B cell (primary cell): ENCODE measurements around the gene NGEF. TPM values are rescaled to one million over a fixed set of nuclear protein-coding genes. Genes with fewer than 3 reads are reported as not detected.

Experiments
- ATAC-seq: fragments of 200-7000 bp; cut with Tn5 transposase; one replicate; pipeline ENCODE4 v1.10.0; 2021; ENCODE audit warnings: low read depth, mild to moderate bottlenecking, moderate number of reproducible peaks, moderate library complexity
- CTCF ChIA-PET: fragments of 350-600 bp; sonication (Branson Sonifier 250); formaldehyde crosslinking; loops from one replicate; lab custom pipeline; 2021; ENCODE audit warnings: antibody characterized with exemption, inconsistent platforms; lab: Charles Lee
- POLR2A ChIA-PET: fragments of 350-600 bp; sonication (Branson Sonifier 250); formaldehyde crosslinking; loops from one replicate; lab custom pipeline; 2021; ENCODE audit warnings: antibody characterized with exemption; lab: Charles Lee
- DNase-seq: peaks from one replicate; pipeline ENCODE4 v3.0.0; 2013
- H2AFZ ChIP-seq: 2 replicates; pipeline ENCODE4 v1.6.1; 2012; ENCODE audit warnings: mild to moderate bottlenecking, low read depth, low read length; ENCODE audit not compliant: insufficient read depth, poor library complexity, severe bottlenecking
- H3K27ac ChIP-seq, 2 donors: 1 replicate in 1 of 2; 2 replicates in 1 of 2; pipeline ENCODE4 v1.5.1; 2012 to 2013; ENCODE audit warnings: low read length in 2 of 2, mild to moderate bottlenecking in 2 of 2, moderate library complexity in 1 of 2
- H3K27me3 ChIP-seq, 4 experiments: fragments of 200-600 bp in 1 of 4; sonication (generic) in 1 of 4; replicated peaks in 1 of 4; 1 replicate in 2 of 4; 2 replicates in 2 of 4; pipeline versions ENCODE4 v1.6.1 to v1.7.0; 2013 to 2016; ENCODE audit warnings: low read length in 3 of 4, mild to moderate bottlenecking in 2 of 4, mixed read lengths in 1 of 4, moderate library complexity in 1 of 4; ENCODE audit not compliant: insufficient read depth in 4 of 4, control insufficient read depth in 3 of 4; ENCODE audit errors: control extremely low read depth in 1 of 4
- H3K36me3 ChIP-seq, 2 experiments: replicated peaks in 1 of 2; 1 replicate in 1 of 2; 2 replicates in 1 of 2; pipeline versions ENCODE4 v1.6.1 to v1.7.1; 2013; ENCODE audit warnings: low read length in 1 of 2; ENCODE audit not compliant: insufficient read depth in 2 of 2, control insufficient read depth in 1 of 2; ENCODE audit errors: control extremely low read depth in 1 of 2, extremely low read depth in 1 of 2
- H3K4me1 ChIP-seq, 2 donors: fragments of 200-600 bp in 1 of 2; sonication (generic) in 1 of 2; 1 replicate in 1 of 2; 2 replicates in 1 of 2; pipeline versions ENCODE4 v1.5.1 to v1.6.1; 2013 to 2017; ENCODE audit warnings: low read length in 2 of 2; ENCODE audit not compliant: control insufficient read depth in 2 of 2, insufficient read depth in 2 of 2
- H3K4me2 ChIP-seq: replicated peaks from 2 replicates; pipeline ENCODE3; 2012; ENCODE audit warnings: mild to moderate bottlenecking, low read depth, low read length; ENCODE audit not compliant: poor library complexity, severe bottlenecking
- H3K4me3 ChIP-seq, 5 experiments: fragments of 200-600 bp in 1 of 5; sonication (generic) in 1 of 5; 1 replicate in 3 of 5; 2 replicates in 2 of 5; pipeline versions ENCODE4 v1.5.1 to v1.7.0; 2011 to 2016; ENCODE audit warnings: low read length in 4 of 5, mild to moderate bottlenecking in 4 of 5, low read depth in 2 of 5, control low read depth in 1 of 5, moderate library complexity in 1 of 5; ENCODE audit not compliant: insufficient read depth in 1 of 5; ENCODE audit errors: control extremely low read depth in 1 of 5, extremely low read depth in 1 of 5
- H3K79me2 ChIP-seq: fragments of 200-600 bp; sonication (generic); one replicate; pipeline ENCODE4 v1.6.0; 2016; ENCODE audit warnings: low read length; ENCODE audit not compliant: control insufficient read depth, insufficient read depth
- H3K9ac ChIP-seq: fragments of 200-600 bp; sonication (generic); 2 replicates; pipeline ENCODE4 v1.6.1; 2017; ENCODE audit warnings: mild to moderate bottlenecking, low read length, moderate library complexity
- H3K9me3 ChIP-seq, 3 donors: one replicate each; pipeline versions ENCODE4 v1.6.1 to v1.7.1; 2013; ENCODE audit warnings: low read length in 2 of 3; ENCODE audit not compliant: control insufficient read depth in 2 of 3, insufficient read depth in 1 of 3; ENCODE audit errors: control extremely low read depth in 1 of 3
- H4K20me1 ChIP-seq: 2 replicates; pipeline ENCODE4 v1.6.0; 2012; ENCODE audit warnings: mild to moderate bottlenecking, low read length; ENCODE audit not compliant: insufficient read depth, control insufficient read depth, poor library complexity, severe bottlenecking
- H3K27ac Mint-ChIP-seq: one replicate; pipeline ENCODE4 v1.8.0; 2021; ENCODE audit warnings: mixed read lengths
- H3K27me3 Mint-ChIP-seq: one replicate; pipeline ENCODE4 v1.8.0; 2021; ENCODE audit warnings: mixed read lengths
- H3K4me1 Mint-ChIP-seq: one replicate; pipeline ENCODE4 v1.8.0; 2021; ENCODE audit warnings: mixed read lengths
- H3K4me3 Mint-ChIP-seq: one replicate; pipeline ENCODE4 v1.8.0; 2021; ENCODE audit warnings: mixed read lengths
- H3K9me3 Mint-ChIP-seq: one replicate; pipeline ENCODE4 v1.8.0; 2022; ENCODE audit warnings: mixed read lengths; ENCODE audit not compliant: insufficient read depth
- EZH2 ChIP-seq: IDR thresholded peaks from 2 replicates; pipeline ENCODE4 v1.6.1; 2012; ENCODE audit warnings: borderline replicate concordance, low read depth, mild to moderate bottlenecking, moderate library complexity, low read length; ENCODE audit not compliant: insufficient read depth, poor library complexity, severe bottlenecking
- WGBS: methylation state at CpG from one replicate; pipeline ENCODE4 v1.1.5; 2013; ENCODE audit warnings: missing lambda C conversion rate; ENCODE audit not compliant: insufficient coverage; 5-methylcytosine and 5-hydroxymethylcytosine counted together
- intact Hi-C: fragments of 100-400 bp; cut with micrococcal nuclease; formaldehyde crosslinking; loops from one replicate; pipeline ENCODE4 v1.10.0; 2022
- polyA plus RNA-seq: library from polyadenylated mRNA; depleted of rRNA; stranded (reverse); fragments of >200 nt; gene quantifications from 2 replicates; pipeline ENCODE4 v1.2.3, GENCODE V29; 2012
- total RNA-seq, 2 donors: library from RNA; stranded (reverse); fragments of 120-200 nt in 1 of 2; gene quantifications; 1 replicate in 1 of 2; 2 replicates in 1 of 2; pipeline versions ENCODE4 v1.2.3 to v1.2.4, GENCODE V29; 2013 to 2022
- TF ChIP-seq, protein P1 (sequence below): fragments of 200-600 bp; IDR thresholded peaks from one replicate; pipeline ENCODE4 v1.8.0; 2022; ENCODE audit warnings: antibody characterized with exemption, mild to moderate bottlenecking

NGEF gene
- total and polyA plus RNA-seq, 2 donors (not counting 1 experiment from before 2014, with no cell fraction given) = not detected

DNA sequence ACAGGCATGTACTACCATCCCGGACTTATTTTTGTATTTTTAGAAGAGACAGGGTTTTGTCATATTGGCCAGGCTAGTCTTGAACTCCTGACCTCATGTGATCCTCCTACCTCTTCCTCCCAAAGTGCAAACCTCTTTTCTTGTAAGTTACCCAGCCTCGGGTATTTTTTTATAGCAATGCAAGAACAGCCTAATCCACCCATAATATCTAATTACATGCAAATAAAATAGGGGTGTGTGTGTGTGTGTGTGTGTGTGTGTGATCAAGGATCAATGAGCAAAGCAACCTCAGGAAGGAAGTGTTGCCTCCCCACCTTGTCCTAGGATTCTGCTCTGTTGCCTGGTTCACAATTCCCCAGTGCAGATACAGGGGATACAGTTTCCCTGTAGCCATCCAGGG is 45.6 kb downstream of the NGEF start:
- H3K36me3 ChIP-seq = no peaks in the 10 kb centered on the region
- no peak overlapping the region for H3K4me2 ChIP-seq
- peaks cover 0 to 8% (median 0%) of the 10 kb centered on the region in 4 experiments for H3K27me3 ChIP-seq
- H3K27me3 Mint-ChIP-seq = no peaks in the 10 kb centered on the region
- no peak for TF ChIP-seq EZH2
- TF ChIP-seq, protein P1, sequence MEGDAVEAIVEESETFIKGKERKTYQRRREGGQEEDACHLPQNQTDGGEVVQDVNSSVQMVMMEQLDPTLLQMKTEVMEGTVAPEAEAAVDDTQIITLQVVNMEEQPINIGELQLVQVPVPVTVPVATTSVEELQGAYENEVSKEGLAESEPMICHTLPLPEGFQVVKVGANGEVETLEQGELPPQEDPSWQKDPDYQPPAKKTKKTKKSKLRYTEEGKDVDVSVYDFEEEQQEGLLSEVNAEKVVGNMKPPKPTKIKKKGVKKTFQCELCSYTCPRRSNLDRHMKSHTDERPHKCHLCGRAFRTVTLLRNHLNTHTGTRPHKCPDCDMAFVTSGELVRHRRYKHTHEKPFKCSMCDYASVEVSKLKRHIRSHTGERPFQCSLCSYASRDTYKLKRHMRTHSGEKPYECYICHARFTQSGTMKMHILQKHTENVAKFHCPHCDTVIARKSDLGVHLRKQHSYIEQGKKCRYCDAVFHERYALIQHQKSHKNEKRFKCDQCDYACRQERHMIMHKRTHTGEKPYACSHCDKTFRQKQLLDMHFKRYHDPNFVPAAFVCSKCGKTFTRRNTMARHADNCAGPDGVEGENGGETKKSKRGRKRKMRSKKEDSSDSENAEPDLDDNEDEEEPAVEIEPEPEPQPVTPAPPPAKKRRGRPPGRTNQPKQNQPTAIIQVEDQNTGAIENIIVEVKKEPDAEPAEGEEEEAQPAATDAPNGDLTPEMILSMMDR = no peak
- peaks cover 5% of the 10 kb centered on the region for H3K9me3 Mint-ChIP-seq
- H3K4me3 ChIP-seq = no peak overlapping the region
- WGBS = no CpG with 5 or more reads among the region's 2 CpGs
- H3K4me1 Mint-ChIP-seq = no peaks in the 10 kb centered on the region
- no peaks in the 10 kb centered on the region for H3K79me2 ChIP-seq
- ATAC-seq (no peak), DNase-seq (no peak)
- H3K27ac Mint-ChIP-seq = no peak overlapping the region
- H2AFZ ChIP-seq = no peak overlapping the region
- peaks cover 0 to 17% (median 4%) of the 10 kb centered on the region in 3 donors for H3K9me3 ChIP-seq
- no peak overlapping the region for H3K27ac ChIP-seq
- ChIA-PET CTCF (no interaction called here), POLR2A (no interaction called here)
- no peak overlapping the region for H3K4me3 Mint-ChIP-seq
- H3K4me1 ChIP-seq = no peaks in the 10 kb centered on the region
- H3K9ac ChIP-seq = no peak overlapping the region
- intact Hi-C loops = no loop called here
- H4K20me1 ChIP-seq = no peaks in the 10 kb centered on the region

DNA sequence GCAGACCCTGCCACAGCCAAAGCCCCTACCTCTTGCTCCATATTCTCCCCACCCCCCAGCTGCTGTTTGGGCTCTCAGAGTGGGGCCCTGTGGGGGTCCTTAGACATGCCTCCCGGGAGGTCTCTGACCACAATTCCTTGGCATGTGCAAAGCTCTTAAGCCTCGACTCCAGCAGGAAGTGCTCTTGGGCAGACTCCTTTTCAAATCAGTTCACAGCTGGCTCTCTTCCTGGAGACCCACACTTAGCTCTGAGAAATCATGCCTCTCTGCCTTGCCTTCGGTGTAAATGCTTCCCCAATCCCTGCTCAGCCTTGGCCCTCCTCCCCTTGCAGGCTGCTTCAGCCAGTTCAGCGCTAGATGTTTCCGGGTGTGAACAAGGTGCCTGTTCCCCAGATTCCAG is 46.9 kb downstream of the NGEF start:
- POLR2A ChIA-PET = no interaction called here
- ATAC-seq (no peak), DNase-seq (no peak)
- no peak overlapping the region for H3K27ac ChIP-seq
- no peak overlapping the region for H3K4me2 ChIP-seq
- H3K4me3 ChIP-seq = no peak overlapping the region
- peaks cover 0 to 5% (median 0%) of the 10 kb centered on the region in 4 experiments for H3K27me3 ChIP-seq
- TF ChIP-seq, protein P1 = no peak
- no peak for TF ChIP-seq EZH2
- no peak overlapping the region for H2AFZ ChIP-seq
- no peak overlapping the region for H3K9ac ChIP-seq
- peaks cover 5% of the 10 kb centered on the region for H3K9me3 Mint-ChIP-seq
- no peak overlapping the region for H3K27ac Mint-ChIP-seq
- H3K4me1 Mint-ChIP-seq = no peaks in the 10 kb centered on the region
- CTCF ChIA-PET = interaction anchor here (0.7 kb wide), 1 partner anchor 11 kb away, joined by 3 read pairs; no protein-coding TSS in a partner anchor
- H4K20me1 ChIP-seq = no peaks in the 10 kb centered on the region
- no peaks in the 10 kb centered on the region for H3K27me3 Mint-ChIP-seq
- intact Hi-C loops = no loop called here
- no peak overlapping the region for H3K4me3 Mint-ChIP-seq
- no peaks in the 10 kb centered on the region for H3K79me2 ChIP-seq
- no peaks in the 10 kb centered on the region for H3K36me3 ChIP-seq
- no peaks in the 10 kb centered on the region for H3K4me1 ChIP-seq
- WGBS = 29% methylated on average over 3 of the region's 5 CpGs
- peaks cover 0 to 28% (median 9%) of the 10 kb centered on the region in 3 donors for H3K9me3 ChIP-seq
